Measurements from ENCODE around the gene PAFAH2.

DNA sequence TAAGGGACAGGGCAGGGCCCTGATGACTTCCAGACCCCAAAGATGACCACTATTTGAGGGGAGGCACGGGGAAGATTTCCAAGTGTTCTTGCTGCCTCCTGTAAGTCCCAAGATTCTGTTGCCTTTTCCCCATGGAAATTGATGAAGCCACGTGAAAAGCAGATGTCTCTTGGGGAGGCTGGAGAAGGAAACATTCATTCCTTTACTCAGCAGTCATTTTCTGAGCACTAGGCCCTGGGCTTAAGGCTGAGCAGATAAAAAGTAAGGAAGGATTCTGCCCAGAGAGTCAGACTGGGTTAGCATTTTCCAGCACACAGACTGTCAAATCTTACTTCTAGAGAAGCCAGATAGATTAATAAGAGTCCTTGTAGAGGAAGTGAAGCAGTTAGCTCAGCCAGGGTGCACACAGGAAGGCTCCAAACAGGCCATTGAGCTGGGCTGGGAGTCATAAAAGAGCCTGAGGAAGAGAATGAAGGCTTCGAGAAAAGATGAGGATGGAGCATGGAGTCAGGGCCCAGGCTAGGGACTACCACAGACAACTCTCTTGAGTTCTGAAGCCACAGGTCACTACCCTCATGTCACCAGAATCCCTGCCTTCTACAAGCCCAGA lies 33.9 kb upstream of the PAFAH2 start:
- TF ChIP-seq POLR2A (IDR thresholded peaks at IDR 0.05) = no peak
- TF ChIP-seq, protein P1, sequence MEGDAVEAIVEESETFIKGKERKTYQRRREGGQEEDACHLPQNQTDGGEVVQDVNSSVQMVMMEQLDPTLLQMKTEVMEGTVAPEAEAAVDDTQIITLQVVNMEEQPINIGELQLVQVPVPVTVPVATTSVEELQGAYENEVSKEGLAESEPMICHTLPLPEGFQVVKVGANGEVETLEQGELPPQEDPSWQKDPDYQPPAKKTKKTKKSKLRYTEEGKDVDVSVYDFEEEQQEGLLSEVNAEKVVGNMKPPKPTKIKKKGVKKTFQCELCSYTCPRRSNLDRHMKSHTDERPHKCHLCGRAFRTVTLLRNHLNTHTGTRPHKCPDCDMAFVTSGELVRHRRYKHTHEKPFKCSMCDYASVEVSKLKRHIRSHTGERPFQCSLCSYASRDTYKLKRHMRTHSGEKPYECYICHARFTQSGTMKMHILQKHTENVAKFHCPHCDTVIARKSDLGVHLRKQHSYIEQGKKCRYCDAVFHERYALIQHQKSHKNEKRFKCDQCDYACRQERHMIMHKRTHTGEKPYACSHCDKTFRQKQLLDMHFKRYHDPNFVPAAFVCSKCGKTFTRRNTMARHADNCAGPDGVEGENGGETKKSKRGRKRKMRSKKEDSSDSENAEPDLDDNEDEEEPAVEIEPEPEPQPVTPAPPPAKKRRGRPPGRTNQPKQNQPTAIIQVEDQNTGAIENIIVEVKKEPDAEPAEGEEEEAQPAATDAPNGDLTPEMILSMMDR (IDR thresholded peaks at IDR 0.05) = no peak

All from adrenal gland (tissue), 5 donors.